IPS DF 6.9 (cell line): Measurements from ENCODE around the gene LONP2.
"Not testable (repeated sequence)": the region's sequence is repeated elsewhere in the genome, so short reads cannot be mapped to it uniquely, and the experiment has no call there.

Source experiments
- DNase-seq: peaks from one replicate; pipeline ENCODE4 v3.0.0-alpha.2; 2013; ENCODE audit warnings: low read depth, low spot score
- H3K27ac ChIP-seq: one replicate; pipeline ENCODE4 v1.5.1; 2013; ENCODE audit warnings: low read length, control low read depth
- H3K27me3 ChIP-seq: 2 replicates; pipeline ENCODE4 v1.6.1; 2013; ENCODE audit warnings: mild to moderate bottlenecking, low read length; ENCODE audit not compliant: control insufficient read depth, insufficient read depth
- H3K36me3 ChIP-seq: 2 replicates; pipeline ENCODE4 v1.6.1; 2013; ENCODE audit warnings: low read length; ENCODE audit not compliant: control insufficient read depth, insufficient read depth
- H3K4me1 ChIP-seq: 2 replicates; pipeline ENCODE4 v1.6.1; 2013; ENCODE audit warnings: low read length; ENCODE audit not compliant: control insufficient read depth, insufficient read depth
- H3K4me3 ChIP-seq: 2 replicates; pipeline ENCODE4 v1.5.1; 2013; ENCODE audit warnings: mild to moderate bottlenecking, low read length
- H3K9me3 ChIP-seq: 2 replicates; pipeline ENCODE4 v1.6.1; 2013; ENCODE audit warnings: low read length, inconsistent platforms; ENCODE audit not compliant: control insufficient read depth, insufficient read depth
- WGBS: extraction: QIAGEN DNeasy Blood & Tissue Kit; methylation state at CpG from one replicate; pipeline ENCODE4 v1.1.7; 2013; ENCODE audit warnings: mixed read lengths, missing lambda C conversion rate; ENCODE audit not compliant: insufficient read length, insufficient coverage; 5-methylcytosine and 5-hydroxymethylcytosine counted together

The LONP2 gene

DNA sequence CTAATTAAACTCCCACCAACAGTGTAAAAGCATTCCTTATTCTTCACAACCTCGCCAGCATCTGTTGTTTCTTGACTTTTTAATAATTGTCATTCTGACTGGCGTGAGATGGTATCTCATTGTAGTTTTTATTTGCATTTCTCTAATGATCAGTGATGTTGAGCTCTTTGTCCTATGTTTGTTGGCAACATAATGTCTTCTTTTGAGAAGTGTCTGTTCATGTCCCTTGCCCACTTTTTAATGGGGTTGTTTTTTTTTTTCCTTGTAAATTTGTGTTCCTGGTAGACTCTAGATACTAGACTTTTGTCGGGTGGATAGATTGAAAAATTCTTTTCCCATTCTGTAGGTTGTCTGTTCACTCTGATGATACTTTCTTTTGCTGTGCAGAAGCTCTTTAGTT is 69.8 kb downstream of the LONP2 start:
- H3K4me3 ChIP-seq, H3K27ac ChIP-seq, H3K27me3 ChIP-seq, H3K9me3 ChIP-seq, H3K4me1 ChIP-seq, H3K36me3 ChIP-seq, DNase-seq: not testable (repeated sequence)
- WGBS: no CpG with 5 or more reads among the region's 3 CpGs

DNA sequence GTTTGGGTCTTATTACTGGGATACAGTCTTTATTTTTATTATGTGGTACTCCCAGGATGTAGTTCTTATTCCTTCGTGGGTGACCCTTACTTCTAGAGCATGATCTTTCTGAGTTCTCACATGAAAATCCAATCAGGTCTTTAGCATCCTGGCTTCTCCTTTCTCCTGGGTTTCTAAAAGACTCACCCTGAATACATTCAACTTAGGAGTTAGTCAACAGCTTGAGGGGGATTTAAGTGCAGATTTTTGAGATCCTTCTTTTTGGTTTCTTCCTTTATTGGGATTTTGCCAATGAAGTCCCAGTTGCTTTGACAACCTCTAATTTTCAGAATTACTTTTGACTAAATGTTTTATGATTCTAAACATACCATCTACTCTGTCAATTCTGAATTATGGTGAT is 72.9 kb downstream of the LONP2 start:
- DNase-seq: no peak
- Histone ChIP-seq H3K4me3 (no peak overlapping the region), H3K36me3 (no peaks in the 10 kb centered on the region), H3K4me1 (no peaks in the 10 kb centered on the region), H3K27me3 (no peaks in the 10 kb centered on the region), H3K9me3 (no peaks in the 10 kb centered on the region), H3K27ac (no peak overlapping the region)
- no CpG with 5 or more reads among the region's 1 CpG for WGBS

GRCh38 chr16:48317614-48318315 is 73.7 kb downstream of the LONP2 start:
- Histone ChIP-seq H3K36me3 (no peaks in the 10 kb centered on the region), H3K4me1 (no peaks in the 10 kb centered on the region), H3K4me3 (no peak overlapping the region), H3K9me3 (no peaks in the 10 kb centered on the region), H3K27ac (no peak overlapping the region), H3K27me3 (no peaks in the 10 kb centered on the region)
- no peak for DNase-seq
- no CpG with 5 or more reads among the region's 2 CpGs for WGBS

DNA sequence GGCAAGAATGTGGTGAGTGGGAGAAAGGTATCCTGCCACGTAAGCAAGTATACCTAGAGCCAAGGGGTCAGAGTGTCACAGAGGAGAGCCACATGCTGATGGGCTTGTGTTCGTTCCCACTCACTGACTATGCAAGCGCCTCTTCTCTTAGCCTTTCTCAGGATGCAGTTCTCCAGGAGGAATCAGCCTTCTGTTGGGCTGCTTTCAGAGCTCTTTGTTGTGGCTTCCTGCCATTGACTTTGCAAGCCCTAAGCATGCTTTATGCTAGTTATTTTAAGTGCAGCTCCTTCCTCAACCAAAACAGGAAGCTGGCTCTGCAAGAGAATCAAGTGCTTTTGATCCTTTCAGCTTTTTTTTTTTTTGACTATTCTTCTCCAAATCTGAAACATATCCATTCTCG is 74.5 kb downstream of the LONP2 start:
- Histone ChIP-seq H3K4me3 (no peak overlapping the region), H3K9me3 (no peaks in the 10 kb centered on the region), H3K36me3 (no peaks in the 10 kb centered on the region), H3K27ac (no peak overlapping the region), H3K4me1 (no peaks in the 10 kb centered on the region), H3K27me3 (no peaks in the 10 kb centered on the region)
- WGBS: no CpG with 5 or more reads among the region's 4 CpGs
- DNase-seq: peak; percentile 25

DNA sequence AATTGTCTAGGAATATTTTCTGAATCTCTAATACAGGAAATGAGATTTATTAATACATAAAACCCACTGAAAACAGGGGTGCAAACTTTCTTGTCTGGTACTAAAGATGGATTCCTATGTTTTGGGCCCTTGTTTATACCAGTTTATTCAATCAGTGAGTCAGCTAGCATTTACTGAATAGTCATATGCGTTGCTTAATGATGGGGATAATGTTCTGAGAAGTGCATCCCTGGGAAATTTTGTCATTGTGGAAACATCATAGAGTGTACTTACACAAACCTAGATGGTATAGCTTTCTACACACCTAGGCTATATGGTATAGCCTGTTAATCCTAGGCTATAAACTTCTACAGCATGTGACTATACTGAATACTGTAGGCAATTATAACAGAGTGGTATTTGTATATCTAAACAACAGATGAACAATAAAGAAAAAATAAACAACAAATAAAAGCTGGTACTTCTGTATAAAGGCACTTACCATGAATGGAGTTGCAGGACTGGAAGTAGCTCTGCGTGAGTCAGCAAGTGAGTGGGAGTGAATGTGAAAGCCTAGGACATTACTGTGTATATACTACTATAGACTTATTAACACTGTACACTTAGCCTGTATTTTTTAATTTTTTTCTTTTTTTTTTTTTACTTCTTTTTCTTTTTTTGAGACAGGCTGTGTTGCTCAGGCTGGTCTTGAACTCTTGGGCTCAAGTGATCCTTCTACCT is 77.4 kb downstream of the LONP2 start:
- WGBS: no CpG with 5 or more reads among the region's 2 CpGs
- H3K4me1 ChIP-seq: no peaks in the 10 kb centered on the region
- no peak overlapping the region for H3K4me3 ChIP-seq
- no peaks in the 10 kb centered on the region for H3K36me3 ChIP-seq
- no peak for DNase-seq
- no peaks in the 10 kb centered on the region for H3K9me3 ChIP-seq
- no peak overlapping the region for H3K27ac ChIP-seq
- no peaks in the 10 kb centered on the region for H3K27me3 ChIP-seq

GRCh38 chr16:48323783-48324775 is 80.0 kb downstream of the LONP2 start:
- Histone ChIP-seq H3K4me3 (no peak overlapping the region), H3K9me3 (no peaks in the 10 kb centered on the region), H3K27ac (no peak overlapping the region), H3K4me1 (no peaks in the 10 kb centered on the region), H3K27me3 (no peaks in the 10 kb centered on the region), H3K36me3 (no peaks in the 10 kb centered on the region)
- DNase-seq: no peak
- WGBS: no CpG with 5 or more reads among the region's 7 CpGs

DNA sequence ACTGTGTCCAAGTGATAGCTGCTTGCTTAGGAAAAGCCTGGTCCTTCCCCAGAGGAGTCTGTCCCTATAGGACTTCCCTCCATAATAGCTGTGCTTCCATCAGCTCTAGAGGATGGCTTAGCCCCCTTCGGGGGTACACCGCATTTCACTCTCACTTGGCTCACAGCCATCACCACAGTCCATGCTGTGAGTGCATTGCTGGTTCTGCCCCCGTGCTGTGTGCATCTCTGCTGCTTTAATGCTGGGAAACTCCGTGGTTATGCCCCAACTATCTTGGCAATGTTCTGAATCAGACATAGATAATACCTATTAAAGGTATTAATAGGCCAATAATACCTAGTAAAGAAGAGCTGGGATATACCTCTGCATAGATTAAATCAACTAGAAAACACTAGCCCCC is 82.8 kb downstream of the LONP2 start:
- Histone ChIP-seq H3K27ac (no peak overlapping the region), H3K4me3 (no peak overlapping the region), H3K4me1 (no peaks in the 10 kb centered on the region), H3K36me3 (no peaks in the 10 kb centered on the region), H3K27me3 (no peaks in the 10 kb centered on the region), H3K9me3 (no peaks in the 10 kb centered on the region)
- WGBS: no CpG with 5 or more reads among the region's 4 CpGs
- no peak for DNase-seq

GRCh38 chr16:48329138-48329537 is 85.0 kb downstream of the LONP2 start:
- no peaks in the 10 kb centered on the region for H3K36me3 ChIP-seq
- no CpG with 5 or more reads among the region's 4 CpGs for WGBS
- DNase-seq: no peak
- no peak overlapping the region for H3K4me3 ChIP-seq
- no peak overlapping the region for H3K27ac ChIP-seq
- H3K4me1 ChIP-seq: no peaks in the 10 kb centered on the region
- H3K9me3 ChIP-seq: no peaks in the 10 kb centered on the region
- no peaks in the 10 kb centered on the region for H3K27me3 ChIP-seq

- no peaks in the 10 kb centered on the region for H3K9me3 ChIP-seq
- WGBS: no CpG with 5 or more reads among the region's 2 CpGs
- H3K36me3 ChIP-seq: no peaks in the 10 kb centered on the region
- no peak overlapping the region for H3K27ac ChIP-seq
- H3K27me3 ChIP-seq: no peaks in the 10 kb centered on the region
- no peak overlapping the region for H3K4me3 ChIP-seq
- H3K4me1 ChIP-seq: no peaks in the 10 kb centered on the region
- no peak for DNase-seq
These were observed 86.2 kb downstream of the LONP2 start for GRCh38 chr16:48330189-48330840.

- Histone ChIP-seq H3K9me3 (no peaks in the 10 kb centered on the region), H3K36me3 (no peaks in the 10 kb centered on the region), H3K27me3 (no peaks in the 10 kb centered on the region), H3K4me1 (no peaks in the 10 kb centered on the region), H3K4me3 (no peak overlapping the region), H3K27ac (no peak overlapping the region)
- whole genome bisulfite sequencing: no CpG with 5 or more reads among the region's 3 CpGs
- DNase-seq: no peak
These were observed 86.7 kb downstream of the LONP2 start for GRCh38 chr16:48330841-48331192.
